Measurements from ENCODE around the gene PPP1R3A.

The PPP1R3A gene

DNA sequence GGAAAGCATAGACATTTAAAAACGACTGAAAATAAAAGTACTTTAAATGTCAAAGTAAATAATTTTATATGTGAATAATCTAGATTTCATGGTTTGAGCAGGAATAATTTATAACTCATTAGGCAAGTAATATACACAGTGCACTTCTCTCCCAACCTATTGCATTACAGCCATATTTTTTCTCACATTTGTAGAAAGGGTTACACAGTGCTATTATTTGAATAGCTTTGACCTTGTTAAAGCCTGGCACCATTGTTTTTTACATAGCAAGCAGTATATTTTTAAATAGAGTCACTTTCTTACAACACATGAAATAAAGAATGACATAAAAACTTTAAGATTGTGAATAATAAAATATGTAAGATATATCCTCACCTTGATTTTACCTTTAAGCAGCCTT, 969 bp downstream of the PPP1R3A start:
- TF ChIP-seq, protein P1, sequence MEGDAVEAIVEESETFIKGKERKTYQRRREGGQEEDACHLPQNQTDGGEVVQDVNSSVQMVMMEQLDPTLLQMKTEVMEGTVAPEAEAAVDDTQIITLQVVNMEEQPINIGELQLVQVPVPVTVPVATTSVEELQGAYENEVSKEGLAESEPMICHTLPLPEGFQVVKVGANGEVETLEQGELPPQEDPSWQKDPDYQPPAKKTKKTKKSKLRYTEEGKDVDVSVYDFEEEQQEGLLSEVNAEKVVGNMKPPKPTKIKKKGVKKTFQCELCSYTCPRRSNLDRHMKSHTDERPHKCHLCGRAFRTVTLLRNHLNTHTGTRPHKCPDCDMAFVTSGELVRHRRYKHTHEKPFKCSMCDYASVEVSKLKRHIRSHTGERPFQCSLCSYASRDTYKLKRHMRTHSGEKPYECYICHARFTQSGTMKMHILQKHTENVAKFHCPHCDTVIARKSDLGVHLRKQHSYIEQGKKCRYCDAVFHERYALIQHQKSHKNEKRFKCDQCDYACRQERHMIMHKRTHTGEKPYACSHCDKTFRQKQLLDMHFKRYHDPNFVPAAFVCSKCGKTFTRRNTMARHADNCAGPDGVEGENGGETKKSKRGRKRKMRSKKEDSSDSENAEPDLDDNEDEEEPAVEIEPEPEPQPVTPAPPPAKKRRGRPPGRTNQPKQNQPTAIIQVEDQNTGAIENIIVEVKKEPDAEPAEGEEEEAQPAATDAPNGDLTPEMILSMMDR (IDR thresholded peaks at IDR 0.05; ENCODE audit: control extremely low read depth, extremely low read depth, low read depth, missing control alignments), result no peak
- DNase-seq (ENCODE audit: extremely low spot score), result no peak
- ChIA-PET POLR2A (no interaction called here), CTCF (no interaction called here)

- no peak for DNase-seq (ENCODE audit: extremely low spot score)
- TF ChIP-seq, protein P1 (IDR thresholded peaks at IDR 0.05; ENCODE audit: control extremely low read depth, extremely low read depth, low read depth, missing control alignments), result no peak
- ChIA-PET CTCF (no interaction called here), POLR2A (no interaction called here)
Observed at GRCh38 chr7:113915956-113916355, 2.9 kb downstream of the PPP1R3A start.

GRCh38 chr7:113912876-113913275, 5.9 kb downstream of the PPP1R3A start:
- POLR2A ChIA-PET, result no interaction called here
- CTCF ChIA-PET, result no interaction called here
- TF ChIP-seq, protein P1 (IDR thresholded peaks at IDR 0.05; ENCODE audit: control extremely low read depth, extremely low read depth, low read depth, missing control alignments), result no peak
- no peak for DNase-seq (ENCODE audit: extremely low spot score)

DNA sequence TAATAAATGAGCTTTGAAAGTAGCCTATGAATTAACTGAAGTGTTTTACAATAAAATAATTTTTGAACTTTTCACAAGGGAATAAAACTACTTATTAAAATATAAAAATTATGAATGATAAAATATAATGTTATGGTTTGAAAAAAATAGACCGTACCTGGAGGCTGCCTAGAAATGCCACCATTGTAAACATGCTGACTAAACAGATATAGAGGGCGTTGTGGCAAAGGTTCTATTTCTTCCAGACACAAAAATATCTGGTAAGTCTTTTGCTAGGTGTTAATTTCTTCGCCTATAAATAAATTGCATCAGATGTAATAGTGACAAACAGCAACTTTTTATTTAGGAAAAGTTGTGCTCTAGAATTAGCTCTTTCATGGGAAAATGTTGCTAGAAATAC, 11.2 kb downstream of the PPP1R3A start:
- no peak for DNase-seq (ENCODE audit: extremely low spot score)
- TF ChIP-seq, protein P1 (IDR thresholded peaks at IDR 0.05; ENCODE audit: control extremely low read depth, extremely low read depth, low read depth, missing control alignments), result no peak
- ChIA-PET POLR2A (no interaction called here), CTCF (no interaction called here)

GRCh38 chr7:113904521-113904920, 14.3 kb downstream of the PPP1R3A start:
- ChIA-PET POLR2A (no interaction called here), CTCF (interaction anchor here (1.2 to 1.5 kb wide), 4 partner anchors 8 to 41 kb away, joined by 3 to 4 read pairs (median 4); no protein-coding TSS in a partner anchor)
- no peak for DNase-seq (ENCODE audit: extremely low spot score)
- TF ChIP-seq, protein P1 (IDR thresholded peaks at IDR 0.05; ENCODE audit: control extremely low read depth, extremely low read depth, low read depth, missing control alignments), result no peak

- no peak for DNase-seq (ENCODE audit: extremely low spot score)
- ChIA-PET CTCF (interaction anchor here (1.1 kb wide), 1 partner anchor 14 kb away, joined by 5 read pairs; no protein-coding TSS in a partner anchor), POLR2A (no interaction called here)
- TF ChIP-seq, protein P1 (IDR thresholded peaks at IDR 0.05; ENCODE audit: control extremely low read depth, extremely low read depth, low read depth, missing control alignments), result no peak
Observed at GRCh38 chr7:113892818-113893217, 26.0 kb downstream of the PPP1R3A start.

- TF ChIP-seq, protein P1 (IDR thresholded peaks at IDR 0.05; ENCODE audit: control extremely low read depth, extremely low read depth, low read depth, missing control alignments), result no peak
- ChIA-PET POLR2A (no interaction called here), CTCF (interaction anchor here (1.1 kb wide), 1 partner anchor 13 kb away, joined by 5 read pairs; no protein-coding TSS in a partner anchor)
- DNase-seq (ENCODE audit: extremely low spot score), result no peak
Observed at GRCh38 chr7:113891828-113892227, 27.0 kb downstream of the PPP1R3A start.

Data from GM10248 (cell line).